Muscle layer of duodenum (tissue), 2 donors: ENCODE data around the gene RNF121.
A peak's percentile ranks its signal among the peaks of the same experiment; 100 is the strongest.
"Not testable (repeated sequence)": the region's sequence is repeated elsewhere in the genome, so short reads cannot be mapped to it uniquely, and the experiment has no call there.

Source experiments
- H3K27ac ChIP-seq: one replicate; pipeline ENCODE4 v1.7.0; 2013; ENCODE audit warnings: mild to moderate bottlenecking, low read length
- H3K27me3 ChIP-seq: one replicate; pipeline ENCODE4 v1.7.0; 2013; ENCODE audit warnings: low read depth, mild to moderate bottlenecking, control low read depth, low read length
- H3K36me3 ChIP-seq, 2 donors: one replicate each; pipeline ENCODE4 v1.7.0; 2013; ENCODE audit warnings: low read length in 2 of 2, control low read depth in 1 of 2, mild to moderate bottlenecking in 1 of 2; ENCODE audit not compliant: insufficient read depth in 2 of 2, control insufficient read depth in 1 of 2
- H3K4me1 ChIP-seq, 2 donors: one replicate each; pipeline ENCODE4 v1.7.0; 2013; ENCODE audit warnings: low read length in 2 of 2, mild to moderate bottlenecking in 2 of 2, control low read depth in 1 of 2, moderate library complexity in 1 of 2; ENCODE audit not compliant: insufficient read depth in 2 of 2, control insufficient read depth in 1 of 2
- H3K4me3 ChIP-seq, 2 donors: one replicate each; pipeline ENCODE4 v1.7.0; 2013; ENCODE audit warnings: low read length in 2 of 2, low read depth in 1 of 2, mild to moderate bottlenecking in 1 of 2
- H3K9me3 ChIP-seq, 2 donors: one replicate each; pipeline ENCODE4 v1.7.0; 2013; ENCODE audit warnings: low read length in 2 of 2, control low read depth in 1 of 2, mild to moderate bottlenecking in 1 of 2; ENCODE audit not compliant: control insufficient read depth in 1 of 2
- donor health status: healthy.

RNF121 gene

DNA sequence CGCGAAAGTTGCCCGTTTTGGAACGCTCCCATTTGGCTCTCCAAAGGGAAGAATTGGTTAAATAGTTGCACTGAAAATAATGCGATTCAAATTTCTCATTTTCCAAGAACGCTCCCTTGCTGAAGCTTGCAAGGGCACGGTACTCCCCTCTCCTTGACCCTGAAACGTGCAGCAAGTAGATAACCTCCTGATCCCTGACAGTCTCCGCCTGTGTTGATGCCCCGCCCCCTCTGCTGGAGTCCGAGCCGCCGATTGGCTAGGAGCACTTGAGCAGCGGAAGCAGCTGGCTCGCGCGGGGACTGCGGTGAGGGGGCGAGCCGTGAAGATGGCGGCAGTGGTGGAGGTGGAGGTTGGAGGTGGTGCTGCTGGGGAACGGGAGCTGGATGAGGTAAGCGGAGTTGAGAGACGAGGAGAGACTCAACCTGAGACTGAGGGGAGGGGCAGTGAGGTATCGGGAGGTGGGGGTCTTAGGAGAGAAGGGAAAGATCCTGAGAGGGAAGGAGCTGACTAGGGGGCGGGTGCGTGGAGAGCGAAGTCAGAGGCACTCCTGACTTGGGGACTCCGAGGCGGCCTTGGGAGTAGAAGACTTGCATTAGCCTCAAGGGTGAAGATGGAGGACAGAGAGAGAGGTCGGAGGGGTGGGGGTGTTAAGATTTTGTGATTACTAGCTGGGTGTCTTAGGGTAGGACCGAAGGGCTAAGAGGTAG, at the start of gene RNF121:
TSS of gene RNF121 (plus strand) at position 310 of the 707 bp plus-strand sequence. CDS start at position 326, 16 bp downstream.
- peak within 1 kb of the TSS; percentile 99 for H3K4me3 ChIP-seq
- peaks cover 15 to 29% of the 10 kb centered on the region in 2 donors for H3K4me1 ChIP-seq
- peaks cover 5 to 6% of the 10 kb centered on the region in 2 donors for H3K36me3 ChIP-seq
- H3K27ac ChIP-seq, result peak within 1 kb of the TSS; percentile 99
- no peaks in the 10 kb centered on the region for H3K27me3 ChIP-seq
- H3K9me3 ChIP-seq, result no peaks in the 10 kb centered on the region

DNA sequence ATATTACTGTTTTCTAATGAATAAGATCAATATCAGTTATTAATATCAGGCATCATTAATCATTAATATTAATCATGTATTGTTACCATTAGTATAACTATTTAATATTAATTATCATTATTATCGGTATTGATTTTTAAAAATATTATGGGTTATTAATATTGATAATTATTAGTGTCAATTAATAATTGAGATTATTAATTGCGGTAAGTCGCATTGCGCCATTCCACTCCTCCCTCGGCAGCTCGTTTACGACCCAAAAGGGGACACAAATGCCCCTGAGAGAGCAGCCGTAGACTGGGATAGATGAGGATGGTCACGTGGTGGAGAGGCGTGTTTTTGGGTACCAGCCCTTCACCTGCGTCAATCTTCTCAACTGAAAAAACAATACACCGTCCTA, 43.0 kb upstream of the RNF121 start:
- H3K27me3 ChIP-seq, H3K27ac ChIP-seq, H3K4me3 ChIP-seq, H3K4me1 ChIP-seq, H3K9me3 ChIP-seq, H3K36me3 ChIP-seq: not testable (repeated sequence)

DNA sequence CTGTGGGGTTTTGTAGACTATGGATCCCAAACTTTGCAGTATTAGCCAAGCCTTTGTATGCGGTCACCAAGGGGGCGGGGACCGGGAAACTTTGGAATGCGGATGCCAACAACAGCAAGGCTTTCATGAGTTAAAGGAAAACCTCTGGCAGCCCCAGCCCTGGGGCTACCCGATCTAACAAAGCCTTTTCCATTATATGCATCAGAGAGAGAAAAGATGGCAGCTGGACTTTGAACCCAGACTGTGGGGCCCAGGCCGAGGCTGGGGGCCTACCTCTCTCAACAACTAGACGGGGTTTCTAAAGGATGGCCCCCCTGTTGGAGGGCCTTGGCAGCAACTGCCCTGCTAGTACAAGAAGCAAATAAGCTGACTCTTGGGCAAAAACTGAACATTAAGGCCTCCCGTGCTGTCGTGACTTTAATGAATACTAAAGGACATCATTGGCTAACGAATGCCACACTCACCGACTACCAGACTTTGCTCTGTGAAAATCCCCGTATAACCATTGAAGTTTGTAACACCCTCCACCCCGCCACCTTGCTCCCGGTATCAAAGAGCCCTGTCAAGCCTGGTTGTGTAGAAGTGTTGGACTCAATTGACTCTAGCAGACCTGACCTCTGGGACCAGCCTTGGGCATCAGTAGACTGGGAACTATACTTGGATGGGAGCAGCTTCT, 40.4 kb upstream of the RNF121 start:
- H3K9me3 ChIP-seq, H3K4me3 ChIP-seq, H3K27ac ChIP-seq, H3K36me3 ChIP-seq, H3K4me1 ChIP-seq, H3K27me3 ChIP-seq: not testable (repeated sequence)

DNA sequence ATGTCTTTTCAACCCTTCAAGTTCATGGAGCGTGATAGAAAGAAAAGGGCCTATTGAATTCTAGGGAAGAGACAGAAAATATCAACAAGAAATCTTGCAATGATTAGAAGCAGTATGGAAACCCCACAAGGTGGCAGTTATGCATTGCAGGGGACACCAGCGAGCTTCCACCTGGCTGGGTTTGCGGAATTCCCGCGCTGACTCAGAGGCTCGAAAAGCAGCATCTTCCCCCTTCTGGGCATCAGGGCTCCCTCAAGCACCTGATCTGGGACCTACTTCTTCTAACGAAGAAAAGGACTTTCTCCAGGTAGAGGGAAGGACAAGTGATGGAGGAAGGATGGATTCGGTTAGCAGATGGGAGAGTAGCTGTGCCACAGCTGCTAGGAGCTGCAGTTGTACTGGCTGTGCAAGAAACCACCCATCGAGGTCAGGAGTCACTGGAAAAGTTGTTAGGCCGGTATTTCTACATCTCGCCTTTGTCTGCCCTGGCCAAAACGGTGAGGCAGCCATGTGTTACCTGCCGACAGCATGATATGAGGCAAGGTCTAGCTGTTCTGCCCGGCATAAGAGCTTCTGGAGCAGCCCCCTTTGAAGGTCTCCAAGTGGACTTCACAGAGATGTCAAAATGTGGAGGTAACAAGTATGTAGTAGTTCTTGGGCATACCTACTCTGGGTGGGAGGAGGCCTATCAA, 39.5 kb upstream of the RNF121 start:
- H3K27me3 ChIP-seq, H3K27ac ChIP-seq, H3K4me3 ChIP-seq, H3K9me3 ChIP-seq, H3K36me3 ChIP-seq, H3K4me1 ChIP-seq: not testable (repeated sequence)

DNA sequence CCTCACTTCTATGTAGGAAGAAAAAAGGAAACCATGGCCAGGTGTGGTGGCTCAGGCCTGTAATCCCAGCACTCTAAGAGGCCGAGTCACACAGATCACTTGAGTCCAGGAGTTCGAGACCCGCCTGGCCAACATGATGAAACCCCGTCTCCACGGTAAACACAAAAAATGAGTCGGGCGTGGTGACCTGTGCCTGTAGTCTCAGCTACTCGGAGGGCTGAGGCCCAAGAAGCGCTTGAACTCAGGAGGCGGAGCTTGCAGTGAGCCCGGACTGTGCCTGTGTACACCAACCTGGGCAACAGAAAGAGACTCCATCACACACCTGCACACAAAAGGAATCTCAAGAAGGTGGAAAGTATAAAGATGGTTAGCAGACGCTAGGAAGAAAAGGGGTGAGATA, 32.9 kb upstream of the RNF121 start:
- no peaks in the 10 kb centered on the region for H3K9me3 ChIP-seq
- no peaks in the 10 kb centered on the region for H3K36me3 ChIP-seq
- H3K4me1 ChIP-seq, result no peaks in the 10 kb centered on the region
- H3K27ac ChIP-seq, result no peak overlapping the region
- no peak overlapping the region for H3K4me3 ChIP-seq
- no peaks in the 10 kb centered on the region for H3K27me3 ChIP-seq

DNA sequence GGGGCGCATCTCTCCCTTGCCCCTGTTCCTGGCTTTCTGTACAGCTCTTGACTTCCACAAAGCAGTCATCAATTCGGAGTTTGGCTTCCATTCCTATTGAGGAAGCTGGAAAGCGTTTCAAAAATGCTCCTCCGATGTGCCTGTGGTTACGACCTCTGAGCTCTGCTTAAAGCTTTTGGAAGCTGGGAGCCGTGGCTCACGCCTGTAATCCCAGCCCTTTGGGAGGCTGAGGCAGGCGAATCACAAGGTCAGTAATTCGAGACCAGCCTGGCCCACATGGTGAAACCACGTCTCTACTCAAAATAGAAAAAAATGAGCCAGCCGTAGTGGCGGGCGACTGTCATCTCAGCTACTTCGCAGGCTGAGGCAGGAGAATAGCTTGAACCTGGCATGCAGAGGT, 27.7 kb upstream of the RNF121 start:
- not testable (repeated sequence) for H3K4me3 ChIP-seq, H3K9me3 ChIP-seq, H3K27ac ChIP-seq, H3K36me3 ChIP-seq, H3K27me3 ChIP-seq, H3K4me1 ChIP-seq

DNA sequence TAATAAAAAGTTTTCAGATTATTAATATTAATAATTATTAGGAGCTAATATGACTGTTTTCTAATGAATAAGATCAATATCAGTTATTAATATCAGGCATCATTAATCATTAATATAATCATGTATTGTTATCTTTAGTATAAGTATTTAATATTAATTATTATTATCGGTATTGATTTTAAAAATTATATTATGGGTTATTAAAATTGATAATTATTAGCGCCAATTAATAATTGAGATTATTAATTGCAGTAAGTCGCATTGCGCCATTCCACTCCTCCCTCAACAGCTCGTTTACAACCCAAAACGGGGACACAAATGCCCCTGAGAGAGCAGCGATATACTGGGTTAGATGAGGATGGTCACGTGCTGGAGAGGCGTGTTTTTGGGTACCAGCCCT, 20.6 kb upstream of the RNF121 start:
- no peaks in the 10 kb centered on the region for H3K4me1 ChIP-seq
- peaks cover 0 to 13% of the 10 kb centered on the region in 2 donors for H3K36me3 ChIP-seq
- no peak overlapping the region for H3K27ac ChIP-seq
- no peaks in the 10 kb centered on the region for H3K27me3 ChIP-seq
- no peaks in the 10 kb centered on the region for H3K9me3 ChIP-seq
- H3K4me3 ChIP-seq, result no peak overlapping the region

DNA sequence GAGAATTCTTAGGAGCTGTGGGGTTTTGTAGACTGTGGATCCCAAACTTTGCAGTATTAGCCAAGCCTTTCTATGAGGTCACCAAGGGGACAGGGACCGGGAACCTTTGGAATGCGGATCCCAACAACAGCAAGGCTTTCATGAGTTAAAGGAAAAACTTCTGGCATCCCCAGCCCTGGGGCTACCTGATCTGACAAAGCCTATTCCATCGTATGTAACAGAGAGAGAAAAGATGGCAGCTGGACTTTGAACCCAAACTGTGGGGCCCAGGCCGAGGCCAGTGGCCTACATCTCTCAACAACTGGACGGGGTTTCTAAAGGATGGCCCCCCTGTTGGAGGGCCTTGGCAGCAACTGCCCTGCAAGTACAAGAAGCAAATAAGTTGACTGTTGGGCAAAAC, 18.1 kb upstream of the RNF121 start:
- peaks cover 4 to 37% of the 10 kb centered on the region in 2 donors for H3K36me3 ChIP-seq
- H3K4me1 ChIP-seq, H3K4me3 ChIP-seq, H3K9me3 ChIP-seq, H3K27ac ChIP-seq, H3K27me3 ChIP-seq: not testable (repeated sequence)

DNA sequence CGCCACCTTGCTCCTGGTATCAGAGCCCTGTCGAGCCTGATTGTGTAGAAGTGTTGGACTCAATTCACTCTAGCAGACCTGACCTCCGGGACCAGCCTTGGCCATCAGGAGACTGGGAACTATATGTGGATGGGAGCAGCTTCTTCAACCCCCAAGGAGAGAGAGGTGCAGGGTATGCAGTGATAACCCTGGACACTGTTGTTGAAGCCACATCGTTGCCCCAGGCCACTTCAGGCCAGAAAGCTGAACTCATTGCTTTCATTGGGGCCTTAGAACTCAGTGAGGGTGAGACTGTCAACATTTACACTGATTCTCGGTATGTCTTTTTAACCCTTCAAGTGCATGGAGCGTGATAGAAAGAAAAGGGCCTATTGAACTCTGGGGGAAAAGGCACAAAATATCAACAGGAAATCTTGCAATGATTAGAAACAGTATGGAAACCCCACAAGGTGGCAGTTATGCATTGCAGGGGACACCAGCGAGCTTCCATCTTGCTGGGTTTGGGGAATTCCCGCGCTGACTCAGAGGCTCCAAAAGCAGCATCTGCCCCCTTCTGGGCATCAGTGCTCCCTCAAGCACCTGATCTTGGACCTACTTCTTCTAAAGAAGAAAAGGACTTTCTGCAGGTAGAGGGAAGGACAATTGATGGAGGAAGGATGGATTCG, 17.4 kb upstream of the RNF121 start:
- not testable (repeated sequence) for H3K27ac ChIP-seq, H3K9me3 ChIP-seq, H3K4me1 ChIP-seq, H3K27me3 ChIP-seq, H3K4me3 ChIP-seq
- H3K36me3 ChIP-seq, result peaks cover 11 to 44% of the 10 kb centered on the region in 2 donors

DNA sequence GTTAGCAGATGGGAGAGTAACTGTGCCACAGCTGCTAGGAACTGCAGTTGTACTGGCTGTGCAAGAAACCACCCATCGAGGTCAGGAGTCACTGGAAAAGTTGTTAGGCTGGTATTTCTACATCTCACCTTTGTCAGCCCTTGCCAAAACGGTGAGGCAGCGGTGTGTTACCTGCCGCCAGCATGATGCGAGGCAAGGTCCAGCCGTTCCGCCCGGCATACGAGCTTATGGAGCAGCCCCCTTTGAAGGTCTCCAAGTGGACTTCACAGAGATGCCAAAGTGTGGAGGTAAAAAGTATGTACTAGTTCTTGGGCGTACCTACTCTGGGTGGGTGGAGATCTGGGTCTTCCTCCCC, 16.9 kb upstream of the RNF121 start:
- H3K27me3 ChIP-seq, H3K9me3 ChIP-seq, H3K27ac ChIP-seq, H3K4me3 ChIP-seq, H3K4me1 ChIP-seq: not testable (repeated sequence)
- H3K36me3 ChIP-seq, result peaks cover 13 to 45% of the 10 kb centered on the region in 2 donors

DNA sequence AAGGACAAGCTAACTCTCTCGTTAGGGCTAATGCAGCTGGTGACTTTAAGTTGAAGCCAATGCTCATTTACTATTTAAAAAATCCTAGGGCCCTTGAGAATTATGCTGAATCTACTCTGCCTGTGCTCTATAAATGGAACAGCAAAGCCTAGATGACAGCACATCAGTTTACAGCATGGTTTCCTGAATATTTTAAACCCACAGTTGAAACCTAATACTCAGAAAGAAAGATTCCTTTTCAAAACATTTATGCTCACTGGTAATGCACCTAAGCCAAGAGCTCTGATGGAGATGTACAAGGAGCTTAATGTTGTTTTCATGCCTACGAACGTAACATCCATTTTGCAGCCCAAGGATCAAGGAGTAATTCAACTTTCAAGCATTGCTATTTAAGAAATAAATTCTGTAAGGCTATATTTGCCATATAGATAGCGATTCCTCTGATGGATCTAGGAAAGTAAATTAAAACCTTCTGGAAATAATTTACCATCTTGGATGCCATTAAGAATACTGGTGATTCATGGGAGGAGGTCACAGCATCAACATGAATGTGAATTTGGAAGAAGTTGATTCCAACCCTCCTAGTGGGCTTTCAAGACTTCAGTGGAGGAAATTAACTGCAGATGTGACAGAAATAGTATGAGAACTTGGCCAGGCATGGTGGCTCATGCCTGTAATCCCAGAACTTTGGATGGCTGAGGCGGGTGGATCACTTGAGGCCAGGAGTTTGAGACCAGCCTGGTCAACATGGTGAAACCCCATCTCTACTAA, 14.9 kb upstream of the RNF121 start:
- Histone ChIP-seq H3K27me3 (no peaks in the 10 kb centered on the region), H3K36me3 (peaks cover 27 to 55% of the 10 kb centered on the region in 2 donors)

More for the DNA sequence above, 14.9 kb upstream of the RNF121 start:
- no peaks in the 10 kb centered on the region for H3K9me3 ChIP-seq
- no peak overlapping the region for H3K4me3 ChIP-seq
- H3K4me1 ChIP-seq, result no peaks in the 10 kb centered on the region
- no peak overlapping the region for H3K27ac ChIP-seq
